Neural progenitor cell (in vitro differentiated cells): ENCODE data around the gene IKBIP.

Source experiments
- EZH2phosphoT487 ChIP-seq: fragments of 200-600 bp; sonication (generic); IDR thresholded peaks from 2 replicates; pipeline ENCODE4 v1.6.1; 2017; ENCODE audit warnings: antibody characterized with exemption
- TF ChIP-seq, protein P1 (sequence below): fragments of 200-600 bp; sonication (generic); IDR thresholded peaks from 2 replicates; pipeline ENCODE4 v1.5.1; 2017; ENCODE audit warnings: antibody characterized with exemption, mild to moderate bottlenecking

DNA sequence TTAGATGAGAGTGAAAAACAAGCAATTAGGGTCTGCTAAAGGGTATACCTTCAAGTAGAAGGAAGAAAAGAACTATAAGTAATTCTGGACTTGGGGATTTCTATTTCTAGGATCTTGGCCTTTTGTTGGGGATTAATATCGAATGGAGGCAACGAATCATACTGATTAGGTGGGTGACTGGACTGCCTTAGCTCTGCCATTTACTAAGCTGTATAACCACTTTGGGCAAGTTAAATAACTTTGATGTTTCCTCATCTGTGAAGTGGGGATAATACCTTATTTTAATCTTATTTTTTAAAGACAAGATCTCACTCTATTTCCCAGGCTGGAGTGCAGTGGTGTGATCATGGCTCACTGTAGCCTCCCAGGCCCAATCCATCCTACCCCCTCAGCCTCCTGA is 6.6 kb downstream of the IKBIP start:
- TF ChIP-seq, protein P1, sequence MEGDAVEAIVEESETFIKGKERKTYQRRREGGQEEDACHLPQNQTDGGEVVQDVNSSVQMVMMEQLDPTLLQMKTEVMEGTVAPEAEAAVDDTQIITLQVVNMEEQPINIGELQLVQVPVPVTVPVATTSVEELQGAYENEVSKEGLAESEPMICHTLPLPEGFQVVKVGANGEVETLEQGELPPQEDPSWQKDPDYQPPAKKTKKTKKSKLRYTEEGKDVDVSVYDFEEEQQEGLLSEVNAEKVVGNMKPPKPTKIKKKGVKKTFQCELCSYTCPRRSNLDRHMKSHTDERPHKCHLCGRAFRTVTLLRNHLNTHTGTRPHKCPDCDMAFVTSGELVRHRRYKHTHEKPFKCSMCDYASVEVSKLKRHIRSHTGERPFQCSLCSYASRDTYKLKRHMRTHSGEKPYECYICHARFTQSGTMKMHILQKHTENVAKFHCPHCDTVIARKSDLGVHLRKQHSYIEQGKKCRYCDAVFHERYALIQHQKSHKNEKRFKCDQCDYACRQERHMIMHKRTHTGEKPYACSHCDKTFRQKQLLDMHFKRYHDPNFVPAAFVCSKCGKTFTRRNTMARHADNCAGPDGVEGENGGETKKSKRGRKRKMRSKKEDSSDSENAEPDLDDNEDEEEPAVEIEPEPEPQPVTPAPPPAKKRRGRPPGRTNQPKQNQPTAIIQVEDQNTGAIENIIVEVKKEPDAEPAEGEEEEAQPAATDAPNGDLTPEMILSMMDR, result no peak
- TF ChIP-seq EZH2phosphoT487, result no peak
